Kidney epithelial cell (primary cell): ENCODE data around the gene ZFAND2A. TPM values are rescaled to one million over a fixed set of nuclear protein-coding genes. Genes with fewer than 3 reads are reported as not detected.

Experiments
- DNase-seq: peaks from one replicate; pipeline ENCODE4 v3.0.0-alpha.2; 2010; ENCODE audit warnings: low read depth
- H3K27me3 ChIP-seq: 2 replicates; pipeline ENCODE4 v1.6.0; 2011; ENCODE audit warnings: low read length; ENCODE audit not compliant: control insufficient read depth, insufficient read depth
- H3K36me3 ChIP-seq: 2 replicates; pipeline ENCODE4 v1.5.1; 2011; ENCODE audit warnings: low read length; ENCODE audit not compliant: control insufficient read depth, insufficient read depth
- H3K4me3 ChIP-seq: 2 replicates; pipeline ENCODE4 v1.5.1; 2011; ENCODE audit warnings: low read depth, mild to moderate bottlenecking, control low read depth, low read length
- CTCF ChIP-seq: IDR thresholded peaks from 2 replicates; pipeline ENCODE4 v1.5.1; 2011; ENCODE audit warnings: mild to moderate bottlenecking, moderate library complexity, low read length, control low read depth, inconsistent platforms; ENCODE audit not compliant: insufficient read depth, poor library complexity, severe bottlenecking
- total RNA-seq: library from RNA; depleted of rRNA; stranded (reverse); fragments of >200 nt; gene quantifications from 2 replicates; pipeline ENCODE4 v1.2.3, GENCODE V29; 2015

The ZFAND2A gene
- total RNA-seq, 1 donor from 2014 or later: 28.0 TPM

GRCh38 chr7:1130021-1130990 lies 29.7 kb downstream of the ZFAND2A start:
- H3K27me3 ChIP-seq: no peaks in the 10 kb centered on the region
- DNase-seq: no peak
- no peaks in the 10 kb centered on the region for H3K36me3 ChIP-seq
- no peak overlapping the region for H3K4me3 ChIP-seq
- no peak for TF ChIP-seq CTCF

- DNase-seq: no peak
- no peaks in the 10 kb centered on the region for H3K36me3 ChIP-seq
- TF ChIP-seq CTCF: no peak
These were observed 30.6 kb downstream of the ZFAND2A start for GRCh38 chr7:1129431-1129830.

GRCh38 chr7:1127001-1127400 lies 33.0 kb downstream of the ZFAND2A start:
- no peak for DNase-seq
- H3K27me3 ChIP-seq: no peaks in the 10 kb centered on the region
- H3K36me3 ChIP-seq: no peaks in the 10 kb centered on the region
- TF ChIP-seq CTCF: no peak
- no peak overlapping the region for H3K4me3 ChIP-seq

More at GRCh38 chr7:1129431-1129830, 30.6 kb downstream of the ZFAND2A start:
- Histone ChIP-seq H3K27me3 (no peaks in the 10 kb centered on the region), H3K4me3 (no peak overlapping the region)

GRCh38 chr7:1125603-1125969 lies 34.4 kb downstream of the ZFAND2A start:
- no peak for DNase-seq
- Histone ChIP-seq H3K36me3 (no peaks in the 10 kb centered on the region), H3K4me3 (no peak overlapping the region), H3K27me3 (no peaks in the 10 kb centered on the region)
- TF ChIP-seq CTCF: no peak

- no peaks in the 10 kb centered on the region for H3K27me3 ChIP-seq
- no peak for DNase-seq
- H3K36me3 ChIP-seq: no peaks in the 10 kb centered on the region
These were observed 35.0 kb downstream of the ZFAND2A start for GRCh38 chr7:1124816-1125602.

More at GRCh38 chr7:1124816-1125602, 35.0 kb downstream of the ZFAND2A start:
- H3K4me3 ChIP-seq: no peak overlapping the region
- TF ChIP-seq CTCF: no peak
